A673 (cell line): ENCODE measurements around the gene MTM1.

Experiments used
- EZH2 ChIP-seq: fragments of 200-600 bp; sonication (generic); IDR thresholded peaks from 2 replicates; pipeline ENCODE4 v1.6.1; 2017; ENCODE audit warnings: borderline replicate concordance, low read depth, mild to moderate bottlenecking, mixed read lengths, antibody characterized with exemption, low read length; ENCODE audit not compliant: poor library complexity, severe bottlenecking
- TF ChIP-seq, protein P1 (sequence below): fragments of 300-800, 200-600 bp; sonication (generic); conservative IDR thresholded peaks from 2 replicates; pipeline ENCODE4 v1.5.1; 2017; ENCODE audit warnings: low read depth, mild to moderate bottlenecking, antibody characterized with exemption, low read length, moderate library complexity, mixed read lengths

DNA sequence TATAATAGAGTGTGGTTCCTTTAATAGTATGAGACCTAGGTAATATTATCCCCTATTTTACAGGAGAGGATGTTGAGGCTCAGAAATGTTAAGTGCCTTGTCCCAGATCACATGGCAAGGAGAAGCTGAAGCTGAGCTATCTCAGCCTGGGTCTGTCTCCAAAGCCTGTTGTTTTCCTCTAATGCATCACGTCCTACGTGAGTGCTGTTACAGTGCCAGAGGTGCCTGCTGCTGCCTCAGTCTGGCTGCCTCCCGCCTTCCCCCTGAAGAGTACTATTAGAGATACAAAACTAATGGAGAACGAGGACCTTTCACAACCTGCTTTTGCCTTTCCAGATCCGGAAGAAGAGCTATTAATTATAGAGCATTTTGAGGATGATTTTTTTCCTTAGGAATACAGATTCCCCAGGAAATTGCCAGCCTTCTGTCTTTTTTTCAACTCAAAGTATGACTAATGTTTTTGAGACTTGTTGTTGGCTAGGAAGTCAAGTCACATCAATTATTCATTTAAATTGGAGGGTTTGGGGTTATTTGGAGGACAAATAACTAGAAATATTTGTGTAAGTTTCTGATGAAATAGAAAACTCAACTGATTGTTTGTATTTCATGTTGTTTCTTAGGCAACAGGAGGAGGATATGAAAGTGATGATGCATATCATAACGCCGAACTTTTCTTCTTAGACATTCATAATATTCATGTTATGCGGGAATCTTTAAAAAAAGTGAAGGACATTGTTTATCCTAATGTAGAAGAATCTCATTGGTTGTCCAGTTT lies 80.9 kb downstream of the MTM1 start:
- TF ChIP-seq EZH2: no peak
- TF ChIP-seq, protein P1, sequence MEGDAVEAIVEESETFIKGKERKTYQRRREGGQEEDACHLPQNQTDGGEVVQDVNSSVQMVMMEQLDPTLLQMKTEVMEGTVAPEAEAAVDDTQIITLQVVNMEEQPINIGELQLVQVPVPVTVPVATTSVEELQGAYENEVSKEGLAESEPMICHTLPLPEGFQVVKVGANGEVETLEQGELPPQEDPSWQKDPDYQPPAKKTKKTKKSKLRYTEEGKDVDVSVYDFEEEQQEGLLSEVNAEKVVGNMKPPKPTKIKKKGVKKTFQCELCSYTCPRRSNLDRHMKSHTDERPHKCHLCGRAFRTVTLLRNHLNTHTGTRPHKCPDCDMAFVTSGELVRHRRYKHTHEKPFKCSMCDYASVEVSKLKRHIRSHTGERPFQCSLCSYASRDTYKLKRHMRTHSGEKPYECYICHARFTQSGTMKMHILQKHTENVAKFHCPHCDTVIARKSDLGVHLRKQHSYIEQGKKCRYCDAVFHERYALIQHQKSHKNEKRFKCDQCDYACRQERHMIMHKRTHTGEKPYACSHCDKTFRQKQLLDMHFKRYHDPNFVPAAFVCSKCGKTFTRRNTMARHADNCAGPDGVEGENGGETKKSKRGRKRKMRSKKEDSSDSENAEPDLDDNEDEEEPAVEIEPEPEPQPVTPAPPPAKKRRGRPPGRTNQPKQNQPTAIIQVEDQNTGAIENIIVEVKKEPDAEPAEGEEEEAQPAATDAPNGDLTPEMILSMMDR: no peak
